HG03442 (cell line): ENCODE data around the gene UCN2.

Source experiments
- ATAC-seq: cut with Tn5 transposase; IDR thresholded peaks from one replicate; pipeline ENCODE4 v1.9.1; 2021; ENCODE audit warnings: mild to moderate bottlenecking, moderate library complexity; ENCODE audit not compliant: unreplicated experiment

Gene UCN2

GRCh38 chr3:48591886-48592518, 28.4 kb upstream of the UCN2 start:
- ATAC-seq = no peak

- no peak for ATAC-seq
Observed at GRCh38 chr3:48591436-48591835, 27.9 kb upstream of the UCN2 start.

- ATAC-seq = no peak
Observed at GRCh38 chr3:48588230-48588629, 24.6 kb upstream of the UCN2 start.

GRCh38 chr3:48587686-48588085, 24.1 kb upstream of the UCN2 start:
- no peak for ATAC-seq

- no peak for ATAC-seq
Observed at GRCh38 chr3:48585411-48585810, 21.8 kb upstream of the UCN2 start.

GRCh38 chr3:48584836-48585235, 21.3 kb upstream of the UCN2 start:
- ATAC-seq = no peak

- no peak for ATAC-seq
Observed at GRCh38 chr3:48581621-48582481, 18.3 kb upstream of the UCN2 start.

GRCh38 chr3:48576647-48577046, 13.1 kb upstream of the UCN2 start:
- ATAC-seq = no peak

- ATAC-seq = no peak
Observed at GRCh38 chr3:48575366-48575765, 11.8 kb upstream of the UCN2 start.

- ATAC-seq = no peak
Observed at GRCh38 chr3:48573973-48574585, 10.5 kb upstream of the UCN2 start.

GRCh38 chr3:48572517-48572916, 8.9 kb upstream of the UCN2 start:
- no peak for ATAC-seq

GRCh38 chr3:48571938-48572337, 8.4 kb upstream of the UCN2 start:
- no peak for ATAC-seq

GRCh38 chr3:48569808-48570450, 6.3 kb upstream of the UCN2 start:
- ATAC-seq = no peak

GRCh38 chr3:48569400-48569799, 5.8 kb upstream of the UCN2 start:
- no peak for ATAC-seq

- ATAC-seq = no peak
Observed at GRCh38 chr3:48568476-48568875, 4.9 kb upstream of the UCN2 start.

GRCh38 chr3:48567500-48567899, 3.9 kb upstream of the UCN2 start:
- no peak for ATAC-seq

- ATAC-seq = no peak
Observed at GRCh38 chr3:48567090-48567489, 3.5 kb upstream of the UCN2 start.

- no peak for ATAC-seq
Observed at GRCh38 chr3:48566401-48566760, 2.8 kb upstream of the UCN2 start.

- ATAC-seq = no peak
Observed at GRCh38 chr3:48565591-48566400, 2.2 kb upstream of the UCN2 start.

- ATAC-seq = no peak
Observed at GRCh38 chr3:48565186-48565585, 1.6 kb upstream of the UCN2 start.

- ATAC-seq = no peak
Observed at GRCh38 chr3:48564667-48565066, 1.1 kb upstream of the UCN2 start.
